GM12892 (cell line): ENCODE measurements around the gene PDZD2.

Experiments
- DNase-seq: peaks from one replicate; pipeline ENCODE4 v3.0.0; 2011; ENCODE audit not compliant: insufficient read length
- FAIRE-seq: peaks from 2 replicates; lab custom pipeline; 2011; peaks lifted over from hg19 to GRCh38; lab: Jason Lieb, UNC
- POLR2A ChIP-seq: IDR thresholded peaks from 2 replicates; pipeline ENCODE4 v1.6.1; 2011; ENCODE audit warnings: low read depth, low read length, control low read depth
- POLR2AphosphoS5 ChIP-seq: IDR thresholded peaks from 2 replicates; pipeline ENCODE4 v1.6.1; 2011; ENCODE audit warnings: low read depth, low read length, control low read depth
- TAF1 ChIP-seq: IDR thresholded peaks from 2 replicates; pipeline ENCODE4 v1.6.1; 2011; ENCODE audit warnings: low read depth, mild to moderate bottlenecking, control low read depth, low read length, borderline replicate concordance

The PDZD2 gene

GRCh38 chr5:31867219-31867618, 228.3 kb downstream of the PDZD2 start:
- DNase-seq (no peak), FAIRE-seq (no peak)
- TF ChIP-seq TAF1 (no peak), POLR2AphosphoS5 (no peak), POLR2A (no peak)

GRCh38 chr5:31880449-31880848, 241.5 kb downstream of the PDZD2 start:
- DNase-seq, result no peak
- FAIRE-seq, result no peak
- no peak for TF ChIP-seq POLR2A
- TF ChIP-seq TAF1, result no peak
- TF ChIP-seq POLR2AphosphoS5, result no peak

GRCh38 chr5:31884896-31885295, 246.0 kb downstream of the PDZD2 start:
- no peak for FAIRE-seq
- no peak for DNase-seq
- TF ChIP-seq TAF1 (no peak), POLR2A (no peak), POLR2AphosphoS5 (no peak)

GRCh38 chr5:31886206-31886605, 247.3 kb downstream of the PDZD2 start:
- TF ChIP-seq TAF1, result no peak
- TF ChIP-seq POLR2A, result no peak
- TF ChIP-seq POLR2AphosphoS5, result no peak
- FAIRE-seq, result no peak

GRCh38 chr5:31887556-31887955, 248.6 kb downstream of the PDZD2 start:
- TF ChIP-seq POLR2A (no peak), POLR2AphosphoS5 (no peak), TAF1 (no peak)
- FAIRE-seq (no peak), DNase-seq (no peak)

More at GRCh38 chr5:31886206-31886605, 247.3 kb downstream of the PDZD2 start:
- DNase-seq, result no peak

DNA sequence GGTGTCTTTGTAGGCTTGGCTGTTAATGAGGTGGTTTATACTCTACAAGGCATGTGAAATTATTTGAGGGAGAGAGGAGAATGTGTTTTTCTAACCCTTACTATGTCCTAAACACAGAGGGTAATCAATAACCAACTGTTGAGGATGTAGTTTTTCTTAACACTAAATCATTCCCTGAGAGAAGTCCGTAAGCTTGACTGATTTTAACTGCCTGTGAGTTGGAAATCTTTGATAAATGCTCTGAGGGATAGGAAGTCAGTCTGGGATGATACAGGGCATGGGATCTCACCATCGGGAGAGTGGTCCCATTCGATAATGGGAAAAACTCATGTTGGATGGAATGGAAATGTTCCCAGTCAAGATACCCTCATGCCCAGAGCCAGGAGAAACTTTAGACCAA, 249.6 kb downstream of the PDZD2 start:
- no peak for FAIRE-seq
- TF ChIP-seq POLR2A, result no peak
- no peak for TF ChIP-seq TAF1
- TF ChIP-seq POLR2AphosphoS5, result no peak

DNA sequence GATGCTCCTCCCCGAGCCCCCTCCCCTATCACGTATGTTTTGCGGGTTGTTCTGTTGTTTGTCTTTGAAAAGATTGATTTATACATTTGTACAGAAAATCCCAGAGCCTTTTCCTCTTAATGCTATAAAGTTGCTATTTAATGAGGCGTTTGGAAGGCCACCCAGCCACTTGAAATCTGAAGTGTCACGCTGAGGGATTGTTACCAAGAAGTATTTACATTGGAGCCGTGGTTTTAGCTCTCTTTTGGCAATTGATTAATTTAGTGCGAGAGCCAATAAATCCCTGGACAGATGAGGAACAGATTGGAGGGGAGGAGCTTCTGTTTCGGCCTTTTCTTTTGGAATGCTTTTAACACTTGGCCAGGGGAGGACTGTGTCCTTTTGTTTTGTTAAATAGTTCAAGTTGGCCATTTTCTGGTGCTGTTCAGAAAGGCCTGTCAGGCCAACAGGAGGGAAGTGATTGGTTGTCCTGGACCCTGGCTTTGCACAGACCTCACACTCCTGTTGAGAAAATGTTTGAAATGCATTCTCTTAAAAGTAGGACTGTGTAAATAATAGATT, 250.2 kb downstream of the PDZD2 start:
- FAIRE-seq (no peak), DNase-seq (no peak)
- no peak for TF ChIP-seq POLR2A
- no peak for TF ChIP-seq TAF1
- no peak for TF ChIP-seq POLR2AphosphoS5

More for the DNA sequence above, 249.6 kb downstream of the PDZD2 start:
- DNase-seq, result no peak

DNA sequence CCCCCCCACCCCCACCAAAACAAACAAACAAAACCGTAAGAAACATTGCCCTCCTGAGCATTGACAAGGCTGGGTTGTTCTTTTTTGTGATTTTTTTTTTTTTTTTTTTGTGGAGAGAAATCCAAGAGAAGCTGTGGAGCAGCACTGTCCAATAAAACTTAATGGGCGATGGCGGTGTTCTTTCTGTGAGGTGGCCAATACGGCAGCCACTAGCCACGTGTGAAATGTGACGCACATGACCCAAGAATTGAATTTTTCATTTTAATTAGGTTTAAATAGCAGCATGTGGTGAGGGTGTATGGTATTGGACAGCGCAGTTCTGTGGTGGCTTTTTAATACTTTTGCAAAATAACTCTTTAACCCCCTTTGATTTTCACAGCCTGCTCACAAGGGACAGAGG, 251.1 kb downstream of the PDZD2 start:
- FAIRE-seq, result no peak
- DNase-seq, result no peak
- TF ChIP-seq POLR2A (no peak), TAF1 (no peak), POLR2AphosphoS5 (no peak)

GRCh38 chr5:31894141-31894540, 255.2 kb downstream of the PDZD2 start:
- no peak for TF ChIP-seq POLR2AphosphoS5
- TF ChIP-seq TAF1, result no peak
- FAIRE-seq, result no peak
- DNase-seq, result no peak

DNA sequence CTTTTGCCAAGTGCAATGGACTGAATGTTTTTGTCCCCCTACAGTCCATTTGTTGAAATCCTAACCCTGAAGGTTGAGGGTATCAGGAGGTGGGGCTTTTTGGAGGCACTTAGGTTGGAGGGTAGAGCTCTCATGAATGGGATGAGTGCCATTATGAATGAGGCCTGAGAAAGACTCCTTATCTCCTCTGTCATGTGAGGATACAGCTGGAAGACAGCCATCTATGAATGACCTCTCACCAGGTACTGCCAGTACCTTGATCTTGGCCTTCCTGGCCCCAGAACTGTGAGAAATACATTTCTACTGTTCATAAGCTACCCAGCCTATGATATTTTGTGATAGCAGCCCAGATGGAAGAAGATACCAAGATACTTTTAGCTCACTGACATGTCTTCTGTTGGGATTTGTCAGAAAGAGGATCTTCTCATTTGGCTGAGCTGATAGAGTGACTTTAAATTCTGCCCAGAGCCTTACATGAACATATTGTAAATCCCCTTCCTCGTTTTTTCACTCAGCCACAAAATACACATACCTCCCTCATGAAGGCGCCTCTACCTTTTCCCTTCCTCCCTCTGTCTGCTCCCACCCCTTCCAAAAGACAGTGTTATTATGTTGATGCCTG, 256.4 kb downstream of the PDZD2 start:
- TF ChIP-seq TAF1 (no peak), POLR2AphosphoS5 (no peak), POLR2A (no peak)
- FAIRE-seq (no peak), DNase-seq (no peak)

- no peak for DNase-seq
- FAIRE-seq, result no peak
- TF ChIP-seq POLR2AphosphoS5 (no peak), TAF1 (no peak), POLR2A (no peak)
Measured at GRCh38 chr5:31898036-31898632, 259.2 kb downstream of the PDZD2 start.

DNA sequence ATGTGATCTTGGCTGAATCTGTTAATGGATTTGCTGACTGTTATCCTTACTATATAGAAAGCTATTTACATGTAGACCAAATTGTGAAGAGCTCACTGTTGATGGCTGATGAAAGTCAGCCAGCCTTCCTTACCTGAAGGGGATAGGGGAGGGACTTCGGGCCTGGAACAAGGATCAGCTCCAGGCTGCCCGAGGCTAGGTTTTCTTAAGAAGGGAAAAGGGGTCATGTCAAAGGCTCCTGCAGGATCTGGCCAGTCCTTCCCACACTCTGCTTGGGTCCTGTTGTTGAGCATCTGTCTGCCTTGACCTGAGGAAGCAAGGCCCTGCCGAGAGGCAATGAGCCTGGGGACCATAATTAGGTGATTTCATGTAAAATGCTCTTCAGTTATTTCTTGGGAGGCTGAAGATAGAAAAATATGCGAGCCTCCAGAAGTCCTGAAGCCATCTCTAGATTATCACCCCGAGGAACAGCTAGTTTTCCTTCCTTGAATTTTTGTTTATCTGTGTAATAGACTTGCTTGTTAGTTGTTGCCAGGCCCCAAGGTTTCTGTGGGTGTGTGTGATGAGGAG, 261.4 kb downstream of the PDZD2 start:
- TF ChIP-seq TAF1, result no peak
- FAIRE-seq (no peak), DNase-seq (no peak)
